ENCODE data around the gene ST6GALNAC3.
"Not testable (repeated sequence)": the region's sequence is repeated elsewhere in the genome, so short reads cannot be mapped to it uniquely, and the experiment has no call there.

ST6GALNAC3 gene

GRCh38 chr1:76073481-76073880 lies 1.1 kb upstream of the ST6GALNAC3 start:
- no peak for DNase-seq (ENCODE audit: low read depth in 2 of 2)

- peak in 1 of 2 experiments; percentile 3 for DNase-seq (ENCODE audit: low read depth in 2 of 2)
Measured at GRCh38 chr1:76075188-76075489, 593 bp downstream of the ST6GALNAC3 start.

- no peak for DNase-seq (ENCODE audit: low read depth in 2 of 2)
Measured at GRCh38 chr1:76075877-76076276, 1.3 kb downstream of the ST6GALNAC3 start.

- no peak for DNase-seq (ENCODE audit: low read depth in 2 of 2)
Measured at GRCh38 chr1:76079475-76080227, 5.1 kb downstream of the ST6GALNAC3 start.

- no peak for DNase-seq (ENCODE audit: low read depth in 2 of 2)
Measured at GRCh38 chr1:76080552-76081079, 6.1 kb downstream of the ST6GALNAC3 start.

GRCh38 chr1:76082062-76082461 lies 7.5 kb downstream of the ST6GALNAC3 start:
- DNase-seq (ENCODE audit: low read depth in 2 of 2): no peak

GRCh38 chr1:76083189-76083588 lies 8.6 kb downstream of the ST6GALNAC3 start:
- DNase-seq (ENCODE audit: low read depth in 2 of 2): no peak

GRCh38 chr1:76084029-76084627 lies 9.6 kb downstream of the ST6GALNAC3 start:
- DNase-seq (ENCODE audit: low read depth in 2 of 2): no peak

GRCh38 chr1:76084685-76085084 lies 10.1 kb downstream of the ST6GALNAC3 start:
- DNase-seq (ENCODE audit: low read depth in 2 of 2): no peak

- DNase-seq (ENCODE audit: low read depth in 2 of 2): no peak
Measured at GRCh38 chr1:76086109-76086508, 11.6 kb downstream of the ST6GALNAC3 start.

- no peak for DNase-seq (ENCODE audit: low read depth in 2 of 2)
Measured at GRCh38 chr1:76086597-76086996, 12.1 kb downstream of the ST6GALNAC3 start.

GRCh38 chr1:76090283-76091203 lies 16.0 kb downstream of the ST6GALNAC3 start:
- DNase-seq (ENCODE audit: low read depth in 2 of 2): no peak

GRCh38 chr1:76092812-76093211 lies 18.3 kb downstream of the ST6GALNAC3 start:
- no peak for DNase-seq (ENCODE audit: low read depth in 2 of 2)

GRCh38 chr1:76093522-76094312 lies 19.2 kb downstream of the ST6GALNAC3 start:
- DNase-seq (ENCODE audit: low read depth in 2 of 2): no peak

GRCh38 chr1:76095802-76096201 lies 21.3 kb downstream of the ST6GALNAC3 start:
- DNase-seq (ENCODE audit: low read depth in 2 of 2): no peak

GRCh38 chr1:76097064-76097463 lies 22.5 kb downstream of the ST6GALNAC3 start:
- DNase-seq (ENCODE audit: low read depth in 2 of 2): not testable (repeated sequence)

GRCh38 chr1:76098845-76099244 lies 24.3 kb downstream of the ST6GALNAC3 start:
- DNase-seq (ENCODE audit: low read depth in 2 of 2): no peak

GRCh38 chr1:76101548-76101947 lies 27.0 kb downstream of the ST6GALNAC3 start:
- no peak for DNase-seq (ENCODE audit: low read depth in 2 of 2)

GRCh38 chr1:76102046-76102445 lies 27.5 kb downstream of the ST6GALNAC3 start:
- DNase-seq (ENCODE audit: low read depth in 2 of 2): no peak

- DNase-seq (ENCODE audit: low read depth in 2 of 2): no peak
Measured at GRCh38 chr1:76103034-76103433, 28.5 kb downstream of the ST6GALNAC3 start.

GRCh38 chr1:76105372-76105771 lies 30.8 kb downstream of the ST6GALNAC3 start:
- DNase-seq (ENCODE audit: low read depth in 2 of 2): no peak

All from stimulated activated CD4-positive, alpha-beta T cell treated with anti-CD3 and anti-CD28 coated beads, Interleukin-12 subunit alpha, Interleukin-12 subunit beta, amount 100 ng/mL, for 24 hours (primary cell).